CD8-positive, alpha-beta memory T cell (primary cell): ENCODE results near the gene AJUBA. TPM values are rescaled to one million over a fixed set of nuclear protein-coding genes. Genes with fewer than 3 reads are reported as not detected.
A peak's percentile ranks its signal among the peaks of the same experiment; 100 is the strongest.
"Not testable (repeated sequence)": the region's sequence is repeated elsewhere in the genome, so short reads cannot be mapped to it uniquely, and the experiment has no call there.

Experiments
- CTCF ChIA-PET: fragments of 350-600 bp; sonication (Branson Sonifier 250); formaldehyde crosslinking; loops from one replicate; lab custom pipeline; 2021; ENCODE audit warnings: antibody characterized with exemption; lab: Charles Lee
- POLR2A ChIA-PET: fragments of 350-600 bp; sonication (Branson Sonifier 250); formaldehyde crosslinking; loops from one replicate; lab custom pipeline; 2021; ENCODE audit warnings: antibody characterized with exemption; lab: Charles Lee
- DNase-seq, 5 donors: peaks; one replicate each; pipeline versions ENCODE4 v3.0.0 to v3.0.0-alpha.2; 2020 to 2022; ENCODE audit warnings: mixed read lengths in 1 of 5
- H3K27ac ChIP-seq: one replicate; pipeline ENCODE4 v1.7.0; 2013; ENCODE audit warnings: low read depth, mild to moderate bottlenecking, low read length, moderate library complexity
- H3K27me3 ChIP-seq: 2 replicates; pipeline ENCODE4 v1.7.0; 2013; ENCODE audit warnings: low read length, mild to moderate bottlenecking; ENCODE audit not compliant: insufficient read depth, poor library complexity, severe bottlenecking
- H3K36me3 ChIP-seq: 2 replicates; pipeline ENCODE4 v1.7.0; 2013; ENCODE audit warnings: mild to moderate bottlenecking, low read length, moderate library complexity; ENCODE audit not compliant: insufficient read depth
- H3K4me1 ChIP-seq: 2 replicates; pipeline ENCODE4 v1.7.0; 2013; ENCODE audit warnings: mild to moderate bottlenecking, low read length, moderate library complexity; ENCODE audit not compliant: insufficient read depth
- H3K4me3 ChIP-seq: 2 replicates; pipeline ENCODE4 v1.7.0; 2013; ENCODE audit warnings: mild to moderate bottlenecking, low read length
- H3K9me3 ChIP-seq: 2 replicates; pipeline ENCODE4 v1.7.0; 2013; ENCODE audit warnings: mild to moderate bottlenecking, low read length
- H3K27ac Mint-ChIP-seq, 8 donors: one replicate each; pipeline ENCODE4 v1.8.0; 2020 to 2021; ENCODE audit warnings: mixed read lengths in 8 of 8, mild to moderate bottlenecking in 6 of 8, inconsistent platforms in 3 of 8, moderate library complexity in 3 of 8
- H3K27me3 Mint-ChIP-seq, 2 donors: one replicate each; pipeline ENCODE4 v1.8.0; 2020 to 2021; ENCODE audit warnings: mixed read lengths in 2 of 2, mild to moderate bottlenecking in 1 of 2, moderate library complexity in 1 of 2
- H3K36me3 Mint-ChIP-seq, 3 donors: one replicate each; pipeline ENCODE4 v1.8.0; 2020 to 2021; ENCODE audit warnings: mixed read lengths in 3 of 3, inconsistent platforms in 1 of 3, mild to moderate bottlenecking in 1 of 3
- H3K4me1 Mint-ChIP-seq, 3 donors: one replicate each; pipeline ENCODE4 v1.8.0; 2020 to 2021; ENCODE audit warnings: mixed read lengths in 3 of 3, inconsistent platforms in 1 of 3, mild to moderate bottlenecking in 1 of 3
- H3K4me3 Mint-ChIP-seq, 7 donors: one replicate each; pipeline ENCODE4 v1.8.0; 2020 to 2021; ENCODE audit warnings: mixed read lengths in 7 of 7, mild to moderate bottlenecking in 6 of 7, moderate library complexity in 4 of 7, inconsistent platforms in 2 of 7
- H3K9me3 Mint-ChIP-seq, 5 donors: one replicate each; pipeline ENCODE4 v1.8.0; 2020 to 2022; ENCODE audit warnings: mixed read lengths in 5 of 5, mild to moderate bottlenecking in 3 of 5, moderate library complexity in 2 of 5, inconsistent platforms in 1 of 5
- polyA plus RNA-seq: library from polyadenylated mRNA; unstranded; fragments of 300-500 nt; fragmentation: Illumina TruSeq; gene quantifications from one replicate; pipeline ENCODE4 v1.2.3, GENCODE V29; 2021
- total RNA-seq, 2 experiments: library from RNA; stranded (reverse); gene quantifications; one replicate each; pipeline ENCODE4 v1.2.3, GENCODE V29; 2021

AJUBA gene
- total and polyA plus RNA-seq, 3 experiments from 2014 or later = 0.64 to 1.2 (median 0.90) TPM

GRCh38 chr14:23013749-23014054 lies 31.4 kb upstream of the AJUBA start:
- Mint-ChIP-seq H3K4me1 (peaks cover 15 to 23% (median 20%) of the 10 kb centered on the region in 3 donors), H3K4me3 (peak overlapping the region in 1 of 7 donors; percentile 80)
- POLR2A ChIA-PET, H3K9me3 ChIP-seq, H3K27me3 ChIP-seq, H3K27ac Mint-ChIP-seq, DNase-seq, H3K36me3 ChIP-seq, H3K27ac ChIP-seq, H3K36me3 Mint-ChIP-seq, H3K4me3 ChIP-seq, H3K27me3 Mint-ChIP-seq, H3K9me3 Mint-ChIP-seq: not testable (repeated sequence)
- peaks cover 15% of the 10 kb centered on the region for H3K4me1 ChIP-seq
- CTCF ChIA-PET = interaction anchor here (1.4 to 5.8 kb wide), 3 partner anchors 15 to 42 kb away, joined by 3 to 32 read pairs (median 5); no protein-coding TSS in a partner anchor

DNA sequence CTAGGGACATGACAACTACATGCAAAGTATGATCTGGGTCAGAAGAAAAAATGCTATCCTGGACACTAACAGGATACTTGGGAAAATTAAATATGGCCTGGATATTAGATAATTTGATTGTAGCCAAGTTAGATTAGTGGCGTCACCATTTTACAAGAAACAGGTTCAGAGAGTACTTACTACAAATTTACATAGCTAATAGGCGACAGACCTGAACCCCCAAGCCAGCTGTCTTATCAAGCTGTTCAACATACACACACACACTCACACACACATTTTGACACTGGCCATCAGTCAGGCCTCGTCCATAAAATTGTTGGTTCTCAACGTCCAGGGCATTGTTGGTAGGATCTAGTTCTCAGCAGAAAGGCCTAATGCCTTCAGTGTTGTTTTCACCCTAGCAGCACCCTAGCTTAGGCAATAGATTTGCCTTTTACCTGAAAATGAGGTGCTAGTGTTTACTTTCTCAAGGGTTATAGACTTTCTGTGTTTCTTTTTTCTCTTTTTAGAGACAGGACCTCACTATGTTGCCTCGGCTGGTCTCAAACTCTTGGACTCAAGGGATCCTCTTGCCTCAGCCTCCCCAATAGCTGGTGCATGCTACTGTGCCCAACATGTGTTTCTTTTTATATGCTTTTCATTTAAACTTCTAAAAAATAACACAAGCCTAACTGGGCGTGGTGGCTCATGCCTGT lies 30.9 kb upstream of the AJUBA start:
- H3K27ac ChIP-seq = no peak overlapping the region
- POLR2A ChIA-PET = interaction anchor here (0.5 to 0.6 kb wide), 2 partner anchors 21 to 389 kb away, joined by 3 to 5 read pairs; no protein-coding TSS in a partner anchor
- no peaks in the 10 kb centered on the region for H3K9me3 Mint-ChIP-seq
- H3K36me3 Mint-ChIP-seq = peaks cover 0 to 5% (median 0%) of the 10 kb centered on the region in 3 donors
- H3K4me1 ChIP-seq = peaks cover 19% of the 10 kb centered on the region
- no peaks in the 10 kb centered on the region for H3K36me3 ChIP-seq
- H3K27ac Mint-ChIP-seq = peak overlapping the region in 2 of 8 donors; percentile 11 to 53
- no peak overlapping the region for H3K4me3 ChIP-seq
- DNase-seq = no peak
- H3K27me3 ChIP-seq = no peaks in the 10 kb centered on the region
- H3K4me3 Mint-ChIP-seq = peak overlapping the region in 2 of 7 donors; percentile 54 to 80
- peaks cover 18 to 28% (median 26%) of the 10 kb centered on the region in 3 donors for H3K4me1 Mint-ChIP-seq
- CTCF ChIA-PET = interaction anchor here (0.8 to 5.8 kb wide), 4 partner anchors 15 to 43 kb away, joined by 3 to 32 read pairs (median 4); partner anchors contain the start of gene AJUBA
- no peaks in the 10 kb centered on the region for H3K27me3 Mint-ChIP-seq
- no peaks in the 10 kb centered on the region for H3K9me3 ChIP-seq

DNA sequence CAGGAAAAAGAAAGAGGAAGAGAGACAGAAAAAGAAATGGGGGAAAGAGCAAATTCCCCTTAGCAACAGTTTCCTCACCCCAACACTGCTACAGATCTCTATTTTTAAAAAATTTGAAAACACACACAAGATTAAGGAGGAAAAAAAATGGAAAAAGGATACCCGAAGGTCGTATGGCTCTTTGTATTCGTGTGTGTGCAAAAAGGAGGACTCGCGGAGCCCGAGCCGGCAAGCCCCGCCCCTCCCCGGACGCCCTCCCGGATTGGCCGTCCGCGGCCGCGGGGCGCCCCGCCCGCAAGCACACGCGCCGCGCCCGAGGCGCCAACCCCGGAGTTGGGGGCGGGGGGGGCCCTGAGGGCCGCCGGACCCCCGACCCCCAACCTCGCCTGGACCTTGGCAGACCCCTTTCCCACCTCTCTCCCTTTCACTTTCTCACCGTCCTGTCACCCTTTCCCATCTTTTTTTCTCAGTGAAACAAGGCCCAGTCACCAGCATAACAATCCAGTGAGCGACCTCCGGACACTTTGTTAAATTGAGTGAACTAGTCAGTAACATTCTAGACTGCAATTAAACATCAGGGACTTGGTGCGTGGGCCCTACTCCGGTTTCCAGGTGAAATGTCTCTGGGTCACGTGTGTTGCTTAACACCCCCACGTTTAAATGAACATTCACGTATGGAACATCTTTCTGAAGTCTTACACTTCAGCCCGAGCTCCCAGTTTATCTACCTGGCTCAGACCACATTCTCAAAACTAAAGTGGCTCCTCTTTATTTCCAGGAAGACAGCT lies 27.8 kb upstream of the AJUBA start, which contains the start of gene C14orf93:
Gene C14orf93, minus strand, starts transcription at position 205 of the 788 bp plus-strand sequence. CDS start 11,120 bp downstream, outside the sequence.
- Histone ChIP-seq H3K27ac (peak within 1 kb of the TSS; percentile 86), H3K36me3 (no peaks in the 10 kb centered on the region), H3K27me3 (no peaks in the 10 kb centered on the region), H3K4me1 (peaks cover 36% of the 10 kb centered on the region), H3K9me3 (no peaks in the 10 kb centered on the region), H3K4me3 (peak within 1 kb of the TSS; percentile 85)
- peak within 1 kb of the TSS; percentile 90 to 99 (median 94) for H3K4me3 Mint-ChIP-seq
- ChIA-PET CTCF (interaction anchor here (1.0 to 5.8 kb wide), 3 partner anchors 13 to 58 kb away, joined by 3 to 32 read pairs (median 6); no protein-coding TSS in a partner anchor), POLR2A (interaction anchor here (0.5 to 0.7 kb wide), 2 partner anchors 17 to 38 kb away, joined by 3 to 4 read pairs; no protein-coding TSS in a partner anchor)
- H3K27me3 Mint-ChIP-seq = no peaks in the 10 kb centered on the region
- peaks cover 37 to 52% (median 52%) of the 10 kb centered on the region in 3 donors for H3K4me1 Mint-ChIP-seq
- peaks cover 0 to 11% (median 0%) of the 10 kb centered on the region in 3 donors for H3K36me3 Mint-ChIP-seq
- peak; percentile 70 to 84 (median 72) for DNase-seq
- H3K9me3 Mint-ChIP-seq = no peaks in the 10 kb centered on the region
- H3K27ac Mint-ChIP-seq = peak within 1 kb of the TSS; percentile 92 to 98 (median 94)

DNA sequence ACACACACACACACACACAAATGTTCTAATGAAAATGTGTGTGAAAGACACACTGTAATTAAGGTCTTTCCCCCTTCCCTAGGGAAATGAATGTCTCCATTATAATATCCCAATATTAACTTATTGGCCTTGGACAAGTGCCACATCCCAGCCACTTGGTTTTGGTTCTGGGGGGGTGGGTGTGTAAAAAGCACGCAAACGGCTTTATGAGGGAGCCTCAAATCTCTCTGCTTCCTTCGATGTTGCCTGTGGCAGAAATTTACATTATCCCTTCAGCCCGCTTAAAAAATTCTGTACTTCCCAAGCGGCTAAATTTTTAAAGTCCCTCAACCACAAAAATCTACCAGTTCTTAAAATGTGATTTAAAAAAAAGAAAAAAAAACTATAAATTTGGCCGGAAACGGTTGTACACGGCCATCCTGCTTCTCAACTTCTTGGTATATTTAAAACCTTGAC lies 27.2 kb upstream of the AJUBA start:
- Histone ChIP-seq H3K36me3 (no peaks in the 10 kb centered on the region), H3K27ac (peak overlapping the region; percentile 86), H3K27me3 (no peaks in the 10 kb centered on the region), H3K9me3 (no peaks in the 10 kb centered on the region), H3K4me3 (peak overlapping the region; percentile 85), H3K4me1 (peaks cover 36% of the 10 kb centered on the region)
- Mint-ChIP-seq H3K4me3 (peak overlapping the region; percentile 90 to 99 (median 92)), H3K27me3 (no peaks in the 10 kb centered on the region), H3K36me3 (peaks cover 0 to 11% (median 0%) of the 10 kb centered on the region in 3 donors), H3K9me3 (no peaks in the 10 kb centered on the region), H3K27ac (peak overlapping the region; percentile 86 to 95 (median 92)), H3K4me1 (peaks cover 40 to 56% (median 55%) of the 10 kb centered on the region in 3 donors)
- CTCF ChIA-PET = interaction anchor here (1.2 to 4.1 kb wide), 3 partner anchors 16 to 48 kb away, joined by 4 to 53 read pairs (median 51); partner anchors contain the start of gene CDH24
- POLR2A ChIA-PET = no interaction called here
- no peak for DNase-seq

DNA sequence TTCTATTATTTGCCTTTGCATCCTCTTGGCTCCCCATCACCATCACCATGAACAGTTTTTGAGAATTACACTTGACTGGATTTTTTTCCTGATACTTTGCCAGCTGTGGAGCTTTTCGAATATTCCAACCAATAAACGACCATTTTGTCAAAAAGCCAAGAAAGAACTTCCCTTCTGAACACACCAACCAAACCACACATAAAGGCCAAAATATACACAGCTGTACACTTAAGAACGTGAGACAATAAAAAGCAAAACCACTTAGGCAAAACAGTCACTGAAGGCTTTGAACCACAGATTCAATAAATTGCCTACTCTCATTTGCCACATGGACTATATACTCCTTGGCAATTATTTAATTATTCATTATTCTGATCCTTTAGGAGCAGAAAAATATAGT lies 26.5 kb upstream of the AJUBA start:
- no peaks in the 10 kb centered on the region for H3K27me3 Mint-ChIP-seq
- Histone ChIP-seq H3K36me3 (no peaks in the 10 kb centered on the region), H3K27me3 (no peaks in the 10 kb centered on the region), H3K4me3 (peak overlapping the region; percentile 85), H3K4me1 (peaks cover 36% of the 10 kb centered on the region), H3K9me3 (no peaks in the 10 kb centered on the region), H3K27ac (peak overlapping the region; percentile 86)
- H3K4me1 Mint-ChIP-seq = peaks cover 40 to 56% (median 55%) of the 10 kb centered on the region in 3 donors
- H3K9me3 Mint-ChIP-seq = no peaks in the 10 kb centered on the region
- POLR2A ChIA-PET = interaction anchor here (0.8 kb wide), 1 partner anchor 75 kb away, joined by 6 read pairs; no protein-coding TSS in a partner anchor
- H3K36me3 Mint-ChIP-seq = peaks cover 0 to 11% (median 0%) of the 10 kb centered on the region in 3 donors
- peak overlapping the region in 5 of 8 donors; percentile 35 to 93 (median 58) for H3K27ac Mint-ChIP-seq
- no peak for DNase-seq
- CTCF ChIA-PET = interaction anchor here (1.0 to 4.1 kb wide), 4 partner anchors 15 to 60 kb away, joined by 3 to 53 read pairs (median 28); partner anchors contain the start of gene CDH24
- H3K4me3 Mint-ChIP-seq = peak overlapping the region; percentile 49 to 99 (median 92)

GRCh38 chr14:23006544-23007419 lies 24.4 kb upstream of the AJUBA start:
- CTCF ChIA-PET = interaction anchor here (0.7 to 4.1 kb wide), 23 partner anchors 9 to 114 kb away, joined by 3 to 53 read pairs (median 4); partner anchors contain the start of genes AJUBA, CDH24 and PRMT5
- Histone ChIP-seq H3K36me3 (no peaks in the 10 kb centered on the region), H3K9me3 (no peaks in the 10 kb centered on the region), H3K4me3 (peak overlapping the region; percentile 68), H3K27me3 (no peaks in the 10 kb centered on the region), H3K4me1 (peaks cover 36% of the 10 kb centered on the region), H3K27ac (peak overlapping the region; percentile 88)
- DNase-seq = peak; percentile 95 to 99 (median 98)
- Mint-ChIP-seq H3K36me3 (peaks cover 0 to 11% (median 1%) of the 10 kb centered on the region in 3 donors), H3K27ac (peak overlapping the region; percentile 84 to 99 (median 98)), H3K27me3 (no peaks in the 10 kb centered on the region), H3K4me3 (peak overlapping the region; percentile 90 to 98 (median 97)), H3K4me1 (peaks cover 40 to 56% (median 55%) of the 10 kb centered on the region in 3 donors), H3K9me3 (no peaks in the 10 kb centered on the region)
- POLR2A ChIA-PET = interaction anchor here (0.6 to 2.3 kb wide), 18 partner anchors 12 to 444 kb away, joined by 3 to 18 read pairs (median 4); partner anchors contain the start of genes ACIN1, AJUBA, C14orf119 and CDH24
